ENCODE results near the gene CNTN4. TPM values are rescaled to one million over a fixed set of nuclear protein-coding genes. Genes with fewer than 3 reads are reported as not detected.

The CNTN4 gene
- total RNA-seq, 1 experiment from 2014 or later: not detected

DNA sequence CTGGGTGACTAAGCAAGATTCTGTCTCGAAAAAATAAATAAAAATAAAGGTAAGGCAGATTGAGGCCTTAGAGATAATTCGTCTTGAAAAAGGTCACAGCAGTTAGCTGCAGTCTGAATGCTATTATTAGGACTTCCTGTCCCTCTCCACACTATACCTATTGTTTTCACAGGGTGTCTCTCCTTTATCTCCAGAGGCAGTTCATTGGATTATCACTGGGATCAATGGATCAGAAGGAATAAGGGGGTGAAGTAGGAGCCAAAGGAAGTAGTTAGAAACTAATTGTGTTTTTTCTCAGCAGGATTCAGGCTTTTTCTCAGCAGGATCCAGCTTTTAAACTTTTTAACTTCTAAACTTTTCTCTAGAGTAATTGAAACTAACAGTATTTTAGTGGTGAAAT is 684.6 kb downstream of the CNTN4 start (continued):
- TF ChIP-seq, protein P1, sequence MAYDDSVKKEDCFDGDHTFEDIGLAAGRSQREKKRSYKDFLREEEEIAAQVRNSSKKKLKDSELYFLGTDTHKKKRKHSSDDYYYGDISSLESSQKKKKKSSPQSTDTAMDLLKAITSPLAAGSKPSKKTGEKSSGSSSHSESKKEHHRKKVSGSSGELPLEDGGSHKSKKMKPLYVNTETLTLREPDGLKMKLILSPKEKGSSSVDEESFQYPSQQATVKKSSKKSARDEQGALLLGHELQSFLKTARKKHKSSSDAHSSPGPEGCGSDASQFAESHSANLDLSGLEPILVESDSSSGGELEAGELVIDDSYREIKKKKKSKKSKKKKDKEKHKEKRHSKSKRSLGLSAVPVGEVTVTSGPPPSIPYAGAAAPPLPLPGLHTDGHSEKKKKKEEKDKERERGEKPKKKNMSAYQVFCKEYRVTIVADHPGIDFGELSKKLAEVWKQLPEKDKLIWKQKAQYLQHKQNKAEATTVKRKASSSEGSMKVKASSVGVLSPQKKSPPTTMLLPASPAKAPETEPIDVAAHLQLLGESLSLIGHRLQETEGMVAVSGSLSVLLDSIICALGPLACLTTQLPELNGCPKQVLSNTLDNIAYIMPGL (CRISPR knock-in tag; IDR thresholded peaks at IDR 0.05): no peak
- no peak for TF ChIP-seq ZBTB21 (CRISPR knock-in tag; IDR thresholded peaks at IDR 0.05; ENCODE audit: borderline replicate concordance)

DNA sequence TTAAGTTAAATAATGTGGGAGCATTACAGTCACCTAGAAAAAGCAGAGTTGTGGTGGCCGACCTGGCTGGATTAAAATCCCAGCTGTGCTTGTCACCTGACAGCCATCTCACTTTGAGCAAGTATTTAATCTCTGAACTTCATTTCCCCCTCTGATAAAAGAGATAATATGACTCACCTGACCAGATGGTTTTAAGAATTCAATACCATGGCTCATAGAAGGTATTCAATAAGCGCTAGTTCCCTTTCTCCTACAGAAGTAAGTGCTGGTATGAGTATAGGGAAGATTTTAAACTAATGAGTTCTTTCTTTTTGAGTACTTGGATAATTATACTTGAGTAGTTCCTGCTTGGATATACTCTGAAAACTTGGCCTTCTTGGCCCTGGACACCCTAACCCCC is 686.0 kb downstream of the CNTN4 start:
- peaks cover 5% of the 10 kb centered on the region; the same call in 1 of the 2 replicates for H3K27me3 Mint-ChIP-seq (ENCODE audit: low read depth)
- DNase-seq (ENCODE audit: low spot score) (no peak), ATAC-seq (no peak)
- TF ChIP-seq TP53 (CRISPR knock-in tag; IDR thresholded peaks at IDR 0.05) (no peak), EMX1 (CRISPR knock-in tag; IDR thresholded peaks at IDR 0.05) (no peak), CREB1 (CRISPR knock-in tag; IDR thresholded peaks at IDR 0.05) (no peak), TEAD4 (CRISPR knock-in tag; IDR thresholded peaks at IDR 0.05) (no peak), ZNF423 (CRISPR knock-in tag; IDR thresholded peaks at IDR 0.05) (no peak), ZBTB21 (CRISPR knock-in tag; IDR thresholded peaks at IDR 0.05; ENCODE audit: borderline replicate concordance) (no peak), ZNF138 (CRISPR knock-in tag; conservative IDR thresholded peaks at IDR 0.05) (no peak), MYBL2 (CRISPR knock-in tag; IDR thresholded peaks at IDR 0.05) (no peak), TCF7 (CRISPR knock-in tag; IDR thresholded peaks at IDR 0.05; ENCODE audit: low read depth) (no peak), HMGA2 (CRISPR knock-in tag; IDR thresholded peaks at IDR 0.05) (no peak), ZNF671 (CRISPR knock-in tag; IDR thresholded peaks at IDR 0.05) (no peak), KAT7 (CRISPR knock-in tag; IDR thresholded peaks at IDR 0.05; ENCODE audit: borderline replicate concordance) (no peak), JAZF1 (CRISPR knock-in tag; IDR thresholded peaks at IDR 0.05) (no peak)
- TF ChIP-seq, protein P2, sequence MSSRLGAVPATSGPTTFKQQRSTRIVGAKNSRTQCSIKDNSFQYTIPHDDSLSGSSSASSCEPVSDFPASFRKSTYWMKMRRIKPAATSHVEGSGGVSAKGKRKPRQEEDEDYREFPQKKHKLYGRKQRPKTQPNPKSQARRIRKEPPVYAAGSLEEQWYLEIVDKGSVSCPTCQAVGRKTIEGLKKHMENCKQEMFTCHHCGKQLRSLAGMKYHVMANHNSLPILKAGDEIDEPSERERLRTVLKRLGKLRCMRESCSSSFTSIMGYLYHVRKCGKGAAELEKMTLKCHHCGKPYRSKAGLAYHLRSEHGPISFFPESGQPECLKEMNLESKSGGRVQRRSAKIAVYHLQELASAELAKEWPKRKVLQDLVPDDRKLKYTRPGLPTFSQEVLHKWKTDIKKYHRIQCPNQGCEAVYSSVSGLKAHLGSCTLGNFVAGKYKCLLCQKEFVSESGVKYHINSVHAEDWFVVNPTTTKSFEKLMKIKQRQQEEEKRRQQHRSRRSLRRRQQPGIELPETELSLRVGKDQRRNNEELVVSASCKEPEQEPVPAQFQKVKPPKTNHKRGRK (CRISPR knock-in tag; IDR thresholded peaks at IDR 0.05; ENCODE audit: borderline replicate concordance): no peak
- TF ChIP-seq, protein P3, sequence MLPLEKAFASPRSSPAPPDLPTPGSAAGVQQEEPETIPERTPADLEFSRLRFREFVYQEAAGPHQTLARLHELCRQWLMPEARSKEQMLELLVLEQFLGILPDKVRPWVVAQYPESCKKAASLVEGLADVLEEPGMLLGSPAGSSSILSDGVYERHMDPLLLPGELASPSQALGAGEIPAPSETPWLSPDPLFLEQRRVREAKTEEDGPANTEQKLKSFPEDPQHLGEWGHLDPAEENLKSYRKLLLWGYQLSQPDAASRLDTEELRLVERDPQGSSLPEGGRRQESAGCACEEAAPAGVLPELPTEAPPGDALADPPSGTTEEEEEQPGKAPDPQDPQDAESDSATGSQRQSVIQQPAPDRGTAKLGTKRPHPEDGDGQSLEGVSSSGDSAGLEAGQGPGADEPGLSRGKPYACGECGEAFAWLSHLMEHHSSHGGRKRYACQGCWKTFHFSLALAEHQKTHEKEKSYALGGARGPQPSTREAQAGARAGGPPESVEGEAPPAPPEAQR (CRISPR knock-in tag; IDR thresholded peaks at IDR 0.05): no peak
- TF ChIP-seq, protein P4, sequence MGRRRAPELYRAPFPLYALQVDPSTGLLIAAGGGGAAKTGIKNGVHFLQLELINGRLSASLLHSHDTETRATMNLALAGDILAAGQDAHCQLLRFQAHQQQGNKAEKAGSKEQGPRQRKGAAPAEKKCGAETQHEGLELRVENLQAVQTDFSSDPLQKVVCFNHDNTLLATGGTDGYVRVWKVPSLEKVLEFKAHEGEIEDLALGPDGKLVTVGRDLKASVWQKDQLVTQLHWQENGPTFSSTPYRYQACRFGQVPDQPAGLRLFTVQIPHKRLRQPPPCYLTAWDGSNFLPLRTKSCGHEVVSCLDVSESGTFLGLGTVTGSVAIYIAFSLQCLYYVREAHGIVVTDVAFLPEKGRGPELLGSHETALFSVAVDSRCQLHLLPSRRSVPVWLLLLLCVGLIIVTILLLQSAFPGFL (CRISPR knock-in tag; IDR thresholded peaks at IDR 0.05; ENCODE audit: borderline replicate concordance): no peak
- TF ChIP-seq, protein P5, sequence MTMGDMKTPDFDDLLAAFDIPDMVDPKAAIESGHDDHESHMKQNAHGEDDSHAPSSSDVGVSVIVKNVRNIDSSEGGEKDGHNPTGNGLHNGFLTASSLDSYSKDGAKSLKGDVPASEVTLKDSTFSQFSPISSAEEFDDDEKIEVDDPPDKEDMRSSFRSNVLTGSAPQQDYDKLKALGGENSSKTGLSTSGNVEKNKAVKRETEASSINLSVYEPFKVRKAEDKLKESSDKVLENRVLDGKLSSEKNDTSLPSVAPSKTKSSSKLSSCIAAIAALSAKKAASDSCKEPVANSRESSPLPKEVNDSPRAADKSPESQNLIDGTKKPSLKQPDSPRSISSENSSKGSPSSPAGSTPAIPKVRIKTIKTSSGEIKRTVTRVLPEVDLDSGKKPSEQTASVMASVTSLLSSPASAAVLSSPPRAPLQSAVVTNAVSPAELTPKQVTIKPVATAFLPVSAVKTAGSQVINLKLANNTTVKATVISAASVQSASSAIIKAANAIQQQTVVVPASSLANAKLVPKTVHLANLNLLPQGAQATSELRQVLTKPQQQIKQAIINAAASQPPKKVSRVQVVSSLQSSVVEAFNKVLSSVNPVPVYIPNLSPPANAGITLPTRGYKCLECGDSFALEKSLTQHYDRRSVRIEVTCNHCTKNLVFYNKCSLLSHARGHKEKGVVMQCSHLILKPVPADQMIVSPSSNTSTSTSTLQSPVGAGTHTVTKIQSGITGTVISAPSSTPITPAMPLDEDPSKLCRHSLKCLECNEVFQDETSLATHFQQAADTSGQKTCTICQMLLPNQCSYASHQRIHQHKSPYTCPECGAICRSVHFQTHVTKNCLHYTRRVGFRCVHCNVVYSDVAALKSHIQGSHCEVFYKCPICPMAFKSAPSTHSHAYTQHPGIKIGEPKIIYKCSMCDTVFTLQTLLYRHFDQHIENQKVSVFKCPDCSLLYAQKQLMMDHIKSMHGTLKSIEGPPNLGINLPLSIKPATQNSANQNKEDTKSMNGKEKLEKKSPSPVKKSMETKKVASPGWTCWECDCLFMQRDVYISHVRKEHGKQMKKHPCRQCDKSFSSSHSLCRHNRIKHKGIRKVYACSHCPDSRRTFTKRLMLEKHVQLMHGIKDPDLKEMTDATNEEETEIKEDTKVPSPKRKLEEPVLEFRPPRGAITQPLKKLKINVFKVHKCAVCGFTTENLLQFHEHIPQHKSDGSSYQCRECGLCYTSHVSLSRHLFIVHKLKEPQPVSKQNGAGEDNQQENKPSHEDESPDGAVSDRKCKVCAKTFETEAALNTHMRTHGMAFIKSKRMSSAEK (CRISPR knock-in tag; IDR thresholded peaks at IDR 0.05; ENCODE audit: borderline replicate concordance): no peak
- TF ChIP-seq, protein P6, sequence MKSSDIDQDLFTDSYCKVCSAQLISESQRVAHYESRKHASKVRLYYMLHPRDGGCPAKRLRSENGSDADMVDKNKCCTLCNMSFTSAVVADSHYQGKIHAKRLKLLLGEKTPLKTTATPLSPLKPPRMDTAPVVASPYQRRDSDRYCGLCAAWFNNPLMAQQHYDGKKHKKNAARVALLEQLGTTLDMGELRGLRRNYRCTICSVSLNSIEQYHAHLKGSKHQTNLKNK (CRISPR knock-in tag; IDR thresholded peaks at IDR 0.05): no peak
- ChIA-PET POLR2A (no interaction called here), CTCF (interaction anchor here (0.6 kb wide), 1 partner anchor 393 kb away, joined by 3 read pairs; no protein-coding TSS in a partner anchor)
- H3K9me3 Mint-ChIP-seq: peaks cover 70% of the 10 kb centered on the region
- no peak overlapping the region for H3K27ac Mint-ChIP-seq
- no peaks in the 10 kb centered on the region for H3K4me1 Mint-ChIP-seq
- H3K4me3 Mint-ChIP-seq: no peak overlapping the region
- H3K36me3 Mint-ChIP-seq: peaks cover 58% of the 10 kb centered on the region
